ENCODE results near the gene PDF. TPM values are rescaled to one million over a fixed set of nuclear protein-coding genes. Genes with fewer than 3 reads are reported as not detected.

The PDF gene, protein sequence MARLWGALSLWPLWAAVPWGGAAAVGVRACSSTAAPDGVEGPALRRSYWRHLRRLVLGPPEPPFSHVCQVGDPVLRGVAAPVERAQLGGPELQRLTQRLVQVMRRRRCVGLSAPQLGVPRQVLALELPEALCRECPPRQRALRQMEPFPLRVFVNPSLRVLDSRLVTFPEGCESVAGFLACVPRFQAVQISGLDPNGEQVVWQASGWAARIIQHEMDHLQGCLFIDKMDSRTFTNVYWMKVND
- 11.3 and 14.9 TPM in 2 replicates for total RNA-seq

DNA sequence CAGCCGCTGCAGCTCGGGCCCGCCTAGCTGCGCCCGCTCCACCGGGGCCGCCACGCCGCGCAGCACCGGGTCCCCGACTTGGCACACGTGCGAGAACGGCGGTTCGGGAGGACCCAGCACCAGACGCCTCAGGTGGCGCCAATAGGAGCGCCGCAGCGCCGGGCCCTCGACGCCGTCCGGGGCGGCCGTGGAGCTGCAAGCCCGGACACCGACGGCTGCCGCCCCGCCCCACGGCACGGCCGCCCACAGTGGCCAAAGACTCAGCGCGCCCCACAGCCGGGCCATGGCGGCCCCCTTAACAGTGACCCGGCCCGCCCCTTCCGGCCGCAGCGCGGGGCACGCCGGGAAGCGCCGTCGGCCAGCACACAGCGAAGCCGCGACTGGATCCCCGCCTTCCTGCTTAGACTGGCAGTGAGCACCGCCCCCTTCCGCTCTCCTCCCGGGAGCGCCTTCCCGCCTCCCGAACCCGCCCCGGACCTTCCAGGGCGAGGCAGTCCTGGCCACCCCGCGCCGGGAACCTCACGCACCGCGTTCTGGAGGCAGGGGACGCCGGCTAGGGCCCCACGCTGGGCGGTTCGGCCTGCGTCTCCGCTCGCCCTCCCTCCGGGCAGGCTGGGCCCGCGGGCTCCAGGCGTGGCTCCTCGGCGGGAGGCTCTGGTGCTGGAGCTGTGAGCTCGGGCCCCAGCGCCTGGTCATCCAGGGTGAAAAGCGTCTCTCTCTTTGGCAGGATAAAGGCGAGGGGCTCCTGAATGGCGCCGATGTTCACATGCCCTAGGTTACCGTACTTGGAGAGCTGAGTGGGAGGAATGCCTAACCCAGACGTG, at the start of gene PDF:
Gene PDF (minus strand): TSS at position 303 of the 824 bp plus-strand sequence. CDS start 18 bp downstream, at position 285.

DNA sequence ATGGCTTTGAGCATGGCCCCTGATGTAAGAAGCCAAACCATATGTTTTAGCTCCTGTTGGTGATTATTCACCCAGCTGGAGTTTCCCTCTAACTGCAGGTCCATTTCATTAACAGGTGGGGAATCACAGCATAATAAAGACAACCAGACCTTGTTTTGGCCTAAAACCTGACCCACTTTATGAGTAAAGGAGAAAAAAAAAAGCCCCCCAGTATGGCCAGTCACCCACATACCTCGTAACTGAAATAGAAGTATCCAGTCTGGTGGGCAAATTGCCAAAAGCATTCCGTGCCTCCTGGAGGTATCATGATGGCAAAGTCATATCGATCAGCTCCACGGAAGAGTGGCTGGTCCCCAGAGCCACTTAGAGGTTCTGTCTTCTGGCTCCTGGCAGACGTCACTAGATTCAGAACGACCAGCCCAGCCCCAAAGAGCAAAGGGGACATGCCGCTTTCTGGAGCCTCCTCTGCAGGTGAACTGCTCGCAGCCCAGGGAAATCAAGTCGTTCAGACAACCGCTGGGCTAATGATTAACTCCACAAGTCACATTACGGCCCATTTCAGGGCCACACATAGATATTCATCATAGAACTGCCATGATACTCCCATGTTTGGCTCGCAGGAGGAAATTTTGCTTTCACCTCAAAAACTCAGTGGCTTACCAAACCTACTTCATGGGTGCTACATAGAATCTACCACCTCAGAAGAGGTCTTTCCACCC, 21.1 kb upstream of the PDF start, which contains the start of gene TMED6:
Gene TMED6 (minus strand): TSS at position 478 of the 719 bp plus-strand sequence. CDS start 33 bp downstream, at position 445.

DNA sequence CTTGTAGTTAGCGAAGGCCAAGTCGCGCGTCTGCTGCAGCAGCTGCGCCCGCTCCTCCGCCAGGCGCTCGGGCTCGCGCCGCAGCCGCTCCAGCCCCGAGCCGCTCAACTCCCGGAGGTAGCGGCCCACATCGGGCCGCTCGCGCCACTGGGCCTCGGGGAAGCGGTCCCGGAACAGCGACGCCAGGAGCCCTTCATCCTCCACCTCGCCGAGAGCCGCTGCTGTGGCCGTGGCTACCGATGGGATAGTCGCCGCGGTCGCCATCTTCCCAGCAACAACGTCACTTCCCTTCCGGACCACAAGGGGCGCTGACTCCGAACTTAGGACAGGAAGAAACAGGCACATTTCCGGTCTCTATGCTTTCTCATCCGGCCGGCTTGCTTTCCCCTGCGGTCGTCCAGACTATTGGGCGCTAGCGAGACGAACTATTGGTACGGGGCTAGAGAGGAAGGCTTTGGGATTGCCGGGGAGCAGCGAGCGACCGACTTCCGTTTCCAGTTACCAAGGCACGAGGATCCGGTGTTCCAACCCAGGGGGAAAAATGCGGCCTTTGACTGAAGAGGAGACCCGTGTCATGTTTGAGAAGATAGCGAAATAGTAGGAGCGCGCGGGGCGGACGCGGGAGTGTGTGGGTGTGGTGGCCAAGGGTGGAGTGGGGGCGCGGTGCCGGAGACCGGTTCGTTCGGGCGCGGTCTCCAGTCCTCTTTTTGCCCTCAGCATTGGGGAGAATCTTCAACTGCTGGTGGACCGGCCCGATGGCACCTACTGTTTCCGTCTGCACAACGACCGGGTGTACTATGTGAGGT, 9.1 kb upstream of the PDF start, which contains the start of the genes COG8 and NIP7:
Gene COG8 (minus strand): TSS at position 276 of the 806 bp plus-strand sequence. CDS start 12 bp downstream, at position 264.
Gene NIP7 (plus strand): TSS at position 484 of the 806 bp plus-strand sequence. CDS start 58 bp downstream, at position 542.

DNA sequence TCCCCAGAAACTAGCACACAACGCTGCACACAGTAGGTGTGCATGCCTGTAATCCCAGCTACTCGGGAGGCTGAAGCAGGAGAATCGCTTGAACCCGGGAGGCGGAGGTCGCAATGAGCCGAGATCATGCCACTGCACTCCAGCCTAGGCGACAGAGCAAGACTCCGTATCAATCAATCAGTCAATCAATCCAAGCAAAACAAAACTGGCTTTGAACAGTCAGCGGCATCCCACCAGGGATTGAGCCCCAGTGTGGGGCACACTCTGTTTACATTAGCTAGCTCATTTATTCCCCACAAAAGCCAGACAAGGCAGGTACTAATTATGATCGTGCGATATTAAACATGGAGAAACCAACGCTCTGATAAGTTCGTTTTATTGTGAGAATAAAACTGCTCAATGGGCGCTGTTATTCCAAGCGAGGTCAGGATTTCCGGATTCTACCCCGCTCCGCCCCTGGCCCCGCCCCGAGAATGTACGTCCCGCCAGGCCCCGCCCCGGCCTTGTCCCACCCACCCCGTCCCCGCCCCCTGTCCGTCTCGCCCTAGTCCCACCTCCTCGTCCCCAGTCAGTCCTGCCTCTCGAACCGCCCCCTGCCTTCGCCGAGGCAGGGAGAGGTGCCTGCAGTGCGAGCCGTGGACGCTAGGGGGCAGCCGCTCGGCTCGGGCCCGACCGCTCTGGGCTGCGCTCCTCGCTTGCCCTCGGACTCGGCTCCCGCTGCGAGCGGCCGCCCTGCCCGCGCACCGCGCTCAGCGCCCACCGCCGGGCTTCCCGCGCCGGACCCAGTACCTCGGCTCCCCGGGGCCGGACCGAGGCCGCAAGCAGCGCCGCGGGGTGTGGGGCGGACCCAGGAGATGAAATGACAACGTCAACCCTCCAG, 19.5 kb downstream of the PDF start, which contains the start of gene VPS4A:
Gene VPS4A (plus strand): TSS at position 698 of the 880 bp plus-strand sequence. CDS start 162 bp downstream, at position 860.

Other genes with a start within 250 kb of the PDF start
- gene HAS3, start 224.9 kb downstream of the PDF start, total RNA-seq = 0.37 and 0.66 TPM in 2 replicates
- 36.3 and 40.8 TPM in 2 replicates for gene CHTF8, start 198.0 kb downstream of the PDF start, total RNA-seq
- 12.9 and 17.4 TPM in 2 replicates for gene UTP4, start 197.9 kb downstream of the PDF start, total RNA-seq
- gene SNTB2, start 143.4 kb downstream of the PDF start, total RNA-seq = 30.4 and 36.3 TPM in 2 replicates
- gene VPS4A, start 19.2 kb downstream of the PDF start, total RNA-seq = 28.0 and 38.8 TPM in 2 replicates
- gene COG8, start 9.0 kb upstream of the PDF start, total RNA-seq = 27.3 and 28.1 TPM in 2 replicates
- gene NIP7, start 9.2 kb upstream of the PDF start, total RNA-seq = 14.8 and 18.1 TPM in 2 replicates
- gene TMED6, start 21.2 kb upstream of the PDF start, total RNA-seq = 0.12 and 0.13 TPM in 2 replicates
- 11.9 and 12.6 TPM in 2 replicates for gene TERF2, start 55.4 kb upstream of the PDF start, total RNA-seq
- 86.1 and 93.3 TPM in 2 replicates for gene CYB5B, start 94.0 kb upstream of the PDF start, total RNA-seq
- gene NFAT5, start 235.4 kb upstream of the PDF start, total RNA-seq = 13.5 and 21.0 TPM in 2 replicates

All from aortic smooth muscle cell (primary cell).